H1 (cell line): ENCODE measurements around the gene INF2. TPM values are rescaled to one million over a fixed set of nuclear protein-coding genes. Genes with fewer than 3 reads are reported as not detected.

ENCODE experiments used
- CTCF ChIP-seq, 3 experiments: IDR thresholded peaks; 1 replicate in 2 of 3; 2 replicates in 1 of 3; pipeline versions ENCODE4 v1.5.1 to v1.6.1; 2011; ENCODE audit warnings: low read length in 3 of 3, mild to moderate bottlenecking in 3 of 3, inconsistent platforms in 2 of 3, low read depth in 1 of 3, moderate library complexity in 1 of 3; ENCODE audit not compliant: insufficient read depth in 1 of 3; ENCODE audit errors: control extremely low read depth in 1 of 3
- MAX ChIP-seq: IDR thresholded peaks from 2 replicates; pipeline ENCODE4 v1.6.1; 2012; ENCODE audit warnings: inconsistent platforms
- polyA plus RNA-seq, 7 experiments: library from polyadenylated mRNA; depleted of rRNA in 3 of 7; stranded (reverse) in 5 of 7; unstranded in 2 of 7; fragments of >200 nt in 5 of 7; fragments of 200-250 nt in 2 of 7; gene quantifications; 1 replicate in 5 of 7; 2 replicates in 1 of 7; 4 replicates in 1 of 7; pipeline versions ENCODE4 v1.2.1 to v1.2.3, GENCODE V29; 2011 to 2013; ENCODE audit warnings: missing spikeins in 2 of 7, mixed read lengths in 2 of 7
- total RNA-seq: library from RNA; stranded (reverse); fragmentation: NEBNext Ultra II Directional; extraction: Animal tissue kit (Norgen Biotek cat#: 25700); gene quantifications from 2 replicates; pipeline ENCODE4 v1.2.1, GENCODE V29; 2021

The INF2 gene
- total and polyA plus RNA-seq, 2 of the 8 experiments (the other 6 are each of a cell fraction or from before 2014, with no cell fraction given), result 29.1 to 59.5 TPM

DNA sequence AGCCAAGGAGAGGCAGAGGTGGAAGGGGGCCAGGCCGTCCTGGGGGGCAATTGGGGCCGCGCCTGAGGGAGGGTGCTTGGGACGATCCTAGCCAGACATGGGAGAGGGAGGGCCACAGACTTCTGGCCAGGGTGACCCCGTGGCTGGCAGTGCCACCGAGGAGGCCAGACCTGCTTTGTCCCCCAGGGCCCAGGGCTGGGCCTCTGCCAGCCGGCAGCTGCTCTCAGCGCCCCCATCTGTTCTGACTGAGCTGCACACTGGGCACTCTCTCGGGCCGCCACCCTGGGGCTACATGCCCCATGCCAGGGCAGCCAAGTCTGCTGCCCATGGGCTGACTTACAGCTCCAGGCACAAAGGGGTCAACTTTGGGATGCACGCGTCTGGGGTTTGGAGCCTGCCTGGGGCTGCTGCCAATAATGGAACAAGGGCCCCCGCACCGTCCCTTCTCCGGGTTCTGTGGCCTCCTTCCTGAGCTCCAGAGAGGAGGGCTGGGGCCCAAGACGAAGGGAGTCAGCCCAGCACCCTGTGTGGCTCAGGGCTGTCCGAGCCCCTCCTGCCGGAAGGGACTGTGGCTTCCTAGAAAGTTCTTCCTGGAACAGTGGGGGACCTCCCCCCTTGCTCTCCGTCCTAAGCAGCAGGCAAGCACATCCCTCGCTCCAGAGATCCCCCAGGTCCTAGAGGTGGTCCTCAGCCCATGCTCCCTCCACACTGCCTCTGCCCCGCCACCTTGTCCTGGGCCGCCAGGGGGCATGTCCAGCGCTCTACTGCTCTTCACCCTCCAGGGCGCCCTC is 35.8 kb downstream of the INF2 start (continued):
- TF ChIP-seq CTCF (IDR thresholded peaks at IDR 0.05; ENCODE audit: control extremely low read depth in 1 of 3, insufficient read depth in 1 of 3, low read depth in 1 of 3, low read length in 3 of 3) (peak in 2 of 3 experiments; percentile 38 to 59; a peak in 3 of 4 replicates), MAX (peak; percentile 49; the same call in 1 of the 2 replicates)
